Caki2 (cell line): Measurements from ENCODE around the gene FNDC3A. TPM values are rescaled to one million over a fixed set of nuclear protein-coding genes. Genes with fewer than 3 reads are reported as not detected.

Experiments
- DNase-seq: peaks from one replicate; pipeline ENCODE4 v3.0.0-alpha.2; 2015; ENCODE audit warnings: low read depth
- in situ Hi-C: cut with HindIII; loops from 2 replicates; pipeline ENCODE4 v1.10.0; 2016; ENCODE audit warnings: low sequenced_read_pairs, low pct_unique_long_range_greater_than_20kb, mixed read lengths
- total RNA-seq: library from RNA; depleted of rRNA; stranded (reverse); fragments of >200 nt; shearing (Covaris generic); gene quantifications from 2 replicates; pipeline ENCODE4 v1.2.3, GENCODE V29; 2014; ENCODE audit warnings: low replicate concordance

Gene FNDC3A
- total RNA-seq, 1 experiment from 2014 or later, result 18.3 TPM

GRCh38 chr13:49165798-49166752 lies 190.4 kb downstream of the FNDC3A start:
- DNase-seq, result no peak
- in situ Hi-C loops, result no loop called here

DNA sequence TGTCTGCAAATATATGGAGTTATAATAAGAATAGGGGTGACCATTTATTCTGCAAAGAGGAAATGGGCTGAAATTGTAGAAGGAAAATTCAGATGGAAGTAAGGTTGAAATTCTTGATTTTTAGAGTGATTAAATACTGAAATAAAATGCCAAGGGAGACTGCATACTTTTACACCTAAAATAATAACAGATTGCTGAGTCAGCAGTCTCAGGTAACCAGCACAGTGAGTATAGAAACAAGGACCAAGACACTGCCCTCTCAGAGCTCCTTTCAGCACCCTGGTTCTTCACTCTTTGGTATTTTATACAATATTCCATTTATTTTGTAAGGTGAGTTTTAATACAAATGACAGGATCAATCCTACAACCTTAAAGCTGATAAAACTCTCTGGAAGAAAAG lies 195.6 kb downstream of the FNDC3A start:
- in situ Hi-C loops, result no loop called here
- no peak for DNase-seq

DNA sequence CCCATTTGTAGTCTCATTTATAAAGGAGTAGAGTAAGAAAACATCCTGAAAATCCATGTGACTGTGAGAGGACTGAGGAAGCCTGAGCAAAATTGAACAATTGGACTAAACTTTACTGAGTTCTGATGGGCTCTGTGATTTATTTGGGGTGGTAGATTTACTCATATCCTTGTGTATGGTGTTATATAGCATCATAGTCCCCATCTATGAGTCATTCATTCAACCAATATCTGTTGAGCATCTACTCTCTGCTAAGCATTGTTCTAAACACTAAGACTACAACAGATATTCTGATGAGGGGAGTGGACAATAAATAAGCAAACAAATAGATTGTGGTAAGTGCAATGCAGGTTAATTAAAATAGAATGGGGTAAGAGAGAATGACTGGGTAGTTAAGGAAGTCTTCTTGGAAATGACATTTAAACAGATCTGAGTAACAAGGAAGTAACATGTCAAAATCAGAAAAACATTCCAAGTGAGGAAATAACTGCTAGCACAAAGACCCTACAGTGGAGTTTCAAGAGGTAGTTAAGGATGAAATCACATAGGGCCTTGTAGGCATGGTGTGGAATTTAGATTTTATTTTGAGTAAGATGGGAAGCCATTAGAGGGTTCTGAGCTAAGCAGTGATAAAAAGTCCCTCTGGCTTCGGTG lies 208.1 kb downstream of the FNDC3A start:
- no peak for DNase-seq
- in situ Hi-C loops, result no loop called here

GRCh38 chr13:49184621-49185020 lies 208.9 kb downstream of the FNDC3A start:
- DNase-seq, result no peak
- in situ Hi-C loops, result no loop called here

DNA sequence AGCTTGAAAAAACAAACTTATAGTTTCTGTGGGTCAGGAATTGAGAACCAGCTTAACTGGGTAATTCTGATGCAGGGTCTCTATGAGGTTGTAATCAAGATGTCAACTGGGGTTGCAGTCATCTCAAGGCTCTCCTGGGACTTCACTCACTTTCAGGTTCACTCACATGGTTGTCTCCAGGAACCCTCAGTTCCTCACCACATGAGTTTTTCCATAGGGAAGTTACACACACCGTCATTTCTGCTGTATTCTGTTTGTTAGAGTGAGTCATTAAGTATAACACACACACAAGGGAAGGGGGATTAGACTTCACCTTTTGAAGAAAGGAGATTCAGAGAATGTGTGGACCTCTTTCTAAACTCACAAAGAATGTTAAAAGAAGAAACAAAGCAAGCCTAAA lies 209.6 kb downstream of the FNDC3A start:
- in situ Hi-C loops, result no loop called here
- DNase-seq, result no peak

DNA sequence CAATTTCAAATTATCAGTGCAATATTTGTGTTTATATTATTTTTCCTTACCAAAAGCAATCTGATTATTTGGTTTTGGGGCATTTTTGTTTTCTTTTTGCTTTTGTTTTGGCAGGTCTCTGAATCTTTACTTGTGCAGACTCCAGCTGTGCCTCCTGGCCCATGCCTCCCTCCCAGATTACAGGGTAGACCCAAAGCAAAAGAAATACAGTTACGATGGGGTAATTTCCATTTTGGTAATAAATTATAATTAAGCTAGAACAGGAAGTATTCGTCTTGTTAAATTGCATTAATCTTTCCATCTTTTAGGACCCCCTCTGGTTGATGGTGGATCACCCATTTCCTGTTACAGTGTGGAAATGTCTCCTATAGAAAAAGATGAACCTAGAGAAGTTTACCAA lies 215.2 kb downstream of the FNDC3A start:
- DNase-seq, result no peak
- in situ Hi-C loops, result no loop called here

DNA sequence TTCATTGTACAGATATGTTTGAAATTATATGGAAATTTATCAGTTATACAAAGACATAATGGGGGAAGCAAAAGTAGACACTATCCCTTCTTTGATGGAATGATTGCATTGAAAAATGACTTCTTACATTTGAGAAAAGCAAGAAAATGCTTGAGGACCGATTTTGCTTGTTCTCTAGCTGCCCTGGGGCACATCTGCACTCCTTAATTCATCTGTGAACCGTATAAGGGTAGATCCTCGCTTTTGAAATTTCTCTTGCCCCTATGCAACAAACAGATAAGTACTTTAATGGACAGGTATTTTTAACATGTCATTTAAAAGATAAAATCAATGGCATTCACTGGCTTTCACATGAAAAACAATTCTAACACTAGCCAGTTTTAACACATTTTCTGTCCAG lies 230.9 kb downstream of the FNDC3A start:
- DNase-seq, result no peak

GRCh38 chr13:49208619-49209018 lies 232.9 kb downstream of the FNDC3A start:
- DNase-seq, result no peak
- in situ Hi-C loops, result no loop called here

More for the DNA sequence above, 230.9 kb downstream of the FNDC3A start:
- in situ Hi-C loops, result no loop called here

DNA sequence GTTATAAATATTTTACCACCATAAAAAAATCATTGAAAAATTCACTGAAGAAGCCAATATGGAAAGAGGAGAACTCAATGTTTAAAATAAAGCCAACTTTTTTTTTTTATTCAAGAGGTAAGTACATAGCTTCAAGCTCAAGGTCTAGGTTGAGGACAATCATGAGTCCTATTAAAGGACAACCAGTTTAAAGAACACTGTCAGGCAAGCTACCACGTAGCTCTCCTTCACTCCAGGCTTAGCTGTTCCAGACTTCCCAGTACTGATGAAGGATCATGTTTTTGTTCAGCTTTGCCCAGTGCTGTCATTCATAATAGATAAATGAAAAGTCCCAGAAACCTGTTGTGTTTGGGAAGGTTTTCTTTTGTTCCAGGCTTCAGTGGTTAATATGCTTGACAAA lies 234.4 kb downstream of the FNDC3A start:
- in situ Hi-C loops, result no loop called here
- no peak for DNase-seq

DNA sequence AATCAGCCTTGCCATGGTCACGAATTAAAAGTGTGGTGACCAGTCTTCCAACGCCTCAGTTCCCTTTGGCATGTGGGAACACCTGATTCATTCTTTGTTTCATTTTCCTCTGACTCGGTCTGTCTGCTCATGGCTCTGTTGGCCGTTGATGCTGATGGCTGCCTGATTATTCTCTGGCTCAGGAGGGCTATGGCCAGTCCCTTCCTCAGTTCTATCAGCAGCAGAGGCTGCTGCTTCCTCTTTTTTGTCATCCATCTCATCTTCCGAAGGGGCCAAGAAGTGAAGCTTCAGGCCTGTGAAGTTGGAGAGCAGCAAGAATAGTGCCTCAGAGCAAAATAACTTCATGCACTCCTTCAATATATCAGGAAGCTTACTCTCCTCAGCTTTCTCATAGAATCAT lies 235.0 kb downstream of the FNDC3A start:
- in situ Hi-C loops, result no loop called here
- no peak for DNase-seq

DNA sequence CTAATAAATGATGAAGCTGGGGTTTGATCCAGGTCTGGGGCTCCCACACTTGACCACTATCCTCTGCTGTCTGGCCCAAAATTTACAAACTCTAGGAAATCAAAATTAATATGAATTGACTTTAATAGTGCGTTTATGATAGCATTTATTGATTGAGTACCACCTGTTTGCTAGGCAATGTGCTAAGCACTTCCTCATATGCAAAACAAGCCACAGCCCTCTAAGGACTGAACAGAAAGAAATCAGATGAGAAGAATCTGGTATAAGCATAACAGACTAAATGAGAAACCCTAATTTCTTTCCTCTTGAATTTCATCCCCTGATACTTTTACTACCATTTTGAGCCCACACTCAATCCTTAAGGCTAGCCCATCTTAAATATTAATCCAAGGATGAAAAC lies 237.8 kb downstream of the FNDC3A start:
- no peak for DNase-seq
- in situ Hi-C loops, result no loop called here

DNA sequence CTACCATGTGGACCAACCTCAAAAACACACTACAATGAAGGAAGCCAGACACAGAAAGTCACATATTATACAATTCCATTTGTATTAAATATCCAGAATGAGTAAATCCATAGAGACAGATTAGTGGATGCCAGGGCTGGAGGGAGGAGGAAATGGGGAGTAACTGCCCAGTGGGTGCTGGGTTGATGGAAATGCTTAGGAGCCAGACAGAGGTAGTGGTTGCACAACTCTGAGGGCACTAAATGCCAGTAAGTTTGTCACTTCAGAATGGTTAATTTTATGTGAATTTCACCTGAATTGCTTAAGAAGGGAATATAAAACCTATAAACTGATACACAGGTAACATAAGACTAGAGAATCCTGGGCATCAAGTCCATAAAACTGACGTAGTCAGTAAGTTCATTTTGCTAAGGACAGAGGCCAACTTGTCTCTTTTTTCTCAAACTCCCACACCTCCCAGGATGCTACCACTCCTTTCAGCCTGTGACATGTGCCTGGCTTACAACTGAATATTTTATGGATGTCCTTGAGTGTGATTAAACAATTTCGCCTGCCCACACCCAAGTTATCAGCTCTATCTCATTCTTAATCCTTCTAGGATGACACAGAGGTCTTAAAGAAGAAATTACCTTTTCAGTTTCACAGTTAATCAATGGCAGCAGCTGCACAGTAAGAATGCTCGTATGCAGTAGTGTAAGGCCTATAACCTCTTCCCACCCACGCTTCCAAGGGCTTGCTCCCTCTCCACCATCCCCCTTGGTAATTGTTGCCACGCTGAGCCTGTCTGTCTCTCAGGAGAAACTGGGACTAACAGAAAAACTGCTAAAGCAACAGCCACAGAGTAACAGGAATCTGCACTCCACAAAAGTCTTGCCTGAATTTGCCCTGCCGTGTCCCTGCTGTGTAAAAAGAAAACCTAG lies 238.5 kb downstream of the FNDC3A start:
- DNase-seq, result no peak
- in situ Hi-C loops, result no loop called here

DNA sequence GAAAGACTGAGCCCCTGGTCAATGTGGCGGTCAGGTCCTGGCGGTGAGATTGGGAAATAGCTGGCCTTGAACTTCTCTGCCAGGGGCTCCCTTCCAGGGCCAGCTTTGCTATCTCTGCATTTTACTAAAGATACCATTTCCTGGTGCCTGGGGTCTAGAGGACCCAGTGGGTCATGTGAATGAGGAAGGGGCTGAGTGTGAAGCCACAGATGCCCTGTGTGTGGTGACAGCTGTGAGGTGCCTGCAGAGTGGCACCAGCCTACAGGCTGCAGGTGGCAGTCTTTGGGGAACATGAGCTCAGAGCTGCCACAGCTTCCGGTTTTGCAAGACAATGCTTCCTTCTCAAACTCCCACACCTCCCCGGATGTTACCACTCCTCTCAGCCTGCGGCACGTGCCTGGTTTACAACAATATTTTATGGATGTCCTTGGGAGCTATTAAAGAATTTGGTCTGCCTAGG lies 239.2 kb downstream of the FNDC3A start:
- DNase-seq, result no peak
- in situ Hi-C loops, result no loop called here

DNA sequence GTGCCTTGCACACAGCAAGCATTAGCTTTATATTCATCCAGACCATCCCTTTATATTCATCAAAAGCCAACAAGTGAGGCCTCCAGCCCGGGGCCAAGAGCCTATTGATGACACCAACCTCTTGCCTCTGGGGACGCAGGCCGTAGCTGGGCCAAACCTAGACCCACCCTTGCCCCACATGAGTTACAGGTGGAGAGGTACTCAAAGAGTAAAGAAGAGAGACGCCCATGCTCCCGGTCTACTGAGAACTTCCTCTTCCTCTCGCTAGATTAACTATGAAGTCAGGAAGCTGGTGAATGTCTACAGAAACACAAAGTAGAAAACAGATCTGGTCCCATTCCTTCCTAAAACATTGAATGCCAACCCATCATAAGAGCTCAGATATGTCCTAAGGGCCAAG lies 240.6 kb downstream of the FNDC3A start:
- in situ Hi-C loops, result no loop called here
- no peak for DNase-seq

DNA sequence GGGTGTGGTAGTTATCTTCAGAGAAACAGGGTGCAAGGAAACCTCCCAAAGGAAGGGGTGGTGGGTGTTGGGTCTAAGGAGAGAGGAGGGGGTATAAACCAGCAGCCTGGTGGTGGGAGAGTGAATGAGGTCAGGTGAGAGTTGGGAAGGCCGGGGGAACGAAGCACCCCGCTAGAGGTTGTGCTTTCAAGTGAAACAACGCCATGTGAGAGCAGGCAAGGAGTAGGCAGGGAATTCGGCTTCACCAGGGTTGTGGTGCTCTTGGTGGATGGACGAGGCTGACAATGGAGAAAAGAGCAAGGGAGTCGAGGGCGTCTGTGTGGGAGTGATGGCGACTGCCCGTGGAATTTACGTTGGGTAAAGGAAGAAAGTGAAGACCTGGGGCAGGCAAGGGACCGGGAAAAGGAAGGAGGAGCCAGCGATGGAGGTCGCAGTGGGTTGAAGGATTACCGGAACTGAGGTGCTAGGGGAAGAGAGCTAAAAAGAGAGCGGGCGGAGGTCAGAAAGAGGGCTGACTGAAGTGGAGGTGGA lies 242.3 kb downstream of the FNDC3A start:
- in situ Hi-C loops, result no loop called here

DNA sequence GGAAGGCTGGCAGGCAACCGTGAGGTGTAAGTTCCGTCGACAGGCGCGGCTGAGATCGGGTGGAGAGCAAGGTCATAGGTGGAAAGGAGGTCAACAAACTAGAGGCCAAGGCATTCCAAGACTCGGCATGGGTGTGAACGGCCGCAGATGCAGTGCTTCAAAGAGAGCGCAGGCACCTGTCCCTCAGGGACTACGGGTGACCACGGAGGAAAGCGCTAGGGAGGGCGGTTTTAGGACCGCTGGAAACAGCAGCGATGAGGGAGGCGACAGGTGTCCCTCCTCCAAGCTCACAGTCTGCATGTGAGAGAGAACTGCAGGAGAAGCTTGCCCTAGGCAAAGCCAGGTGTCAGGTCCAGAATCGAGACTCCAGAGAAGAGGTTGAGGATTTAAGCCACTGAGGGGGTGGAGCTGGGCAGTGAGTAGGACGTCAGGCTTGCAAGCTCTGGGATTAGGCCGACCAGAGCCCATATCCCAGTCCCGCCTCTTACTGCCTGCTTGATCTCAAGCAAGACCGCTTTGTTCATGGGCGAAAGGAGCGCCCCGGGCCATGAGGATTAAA lies 242.9 kb downstream of the FNDC3A start:
- in situ Hi-C loops, result no loop called here
- no peak for DNase-seq

More for the DNA sequence above, 242.3 kb downstream of the FNDC3A start:
- no peak for DNase-seq

GRCh38 chr13:49219647-49220035 lies 243.9 kb downstream of the FNDC3A start:
- no peak for DNase-seq
- in situ Hi-C loops, result no loop called here
